H1 (cell line): ENCODE results near the gene NCCRP1. TPM values are rescaled to one million over a fixed set of nuclear protein-coding genes. Genes with fewer than 3 reads are reported as not detected.

Experiments
- CTCF ChIA-PET: fragments of 300-600 bp; sonication (Branson Sonifier 250); formaldehyde crosslinking; loops from one replicate; lab custom pipeline; 2021; ENCODE audit not compliant: partially characterized antibody; lab: Charles Lee
- POLR2A ChIA-PET: fragments of 300-600 bp; sonication (Branson Sonifier 250); formaldehyde crosslinking; loops from one replicate; lab custom pipeline; 2021; ENCODE audit warnings: inconsistent platforms; ENCODE audit not compliant: partially characterized antibody; lab: Charles Lee
- DNase-seq, 2 experiments: peaks; one replicate each; pipeline versions ENCODE4 v3.0.0 to v3.0.0-alpha.2; 2010 to 2022; ENCODE audit warnings: low spot score in 2 of 2, low read depth in 1 of 2, mixed read lengths in 1 of 2
- FAIRE-seq: peaks from 2 replicates; lab custom pipeline; 2011; peaks lifted over from hg19 to GRCh38; lab: Jason Lieb, UNC
- H2AFZ ChIP-seq: 2 replicates; pipeline ENCODE4 v1.8.1; 2012; ENCODE audit warnings: low read length, inconsistent platforms
- H2AK5ac ChIP-seq: 2 replicates; pipeline ENCODE4 v1.6.1; 2013; ENCODE audit warnings: low read depth, low read length
- H2BK120ac ChIP-seq: replicated peaks from 2 replicates; pipeline ENCODE3; 2013; ENCODE audit warnings: low read depth, low read length, inconsistent platforms
- H2BK12ac ChIP-seq: 2 replicates; pipeline ENCODE4 v1.6.1; 2013; ENCODE audit warnings: low read depth, low read length
- H2BK15ac ChIP-seq: 2 replicates; pipeline ENCODE4 v1.6.1; 2013; ENCODE audit warnings: low read length
- H2BK20ac ChIP-seq: 2 replicates; pipeline ENCODE4 v1.6.1; 2013; ENCODE audit warnings: low read length
- H2BK5ac ChIP-seq: 2 replicates; pipeline ENCODE4 v1.6.1; 2013; ENCODE audit warnings: low read depth, low read length
- H3K14ac ChIP-seq: 2 replicates; pipeline ENCODE4 v1.6.1; 2013; ENCODE audit warnings: inconsistent platforms; ENCODE audit not compliant: insufficient read length
- H3K18ac ChIP-seq: 2 replicates; pipeline ENCODE4 v1.6.1; 2013; ENCODE audit warnings: low read length; ENCODE audit errors: extremely low read depth
- H3K23ac ChIP-seq: 2 replicates; pipeline ENCODE4 v1.6.1; 2013; ENCODE audit warnings: inconsistent platforms; ENCODE audit not compliant: insufficient read length
- H3K23me2 ChIP-seq: 2 replicates; pipeline ENCODE4 v1.6.1; 2013; ENCODE audit warnings: low read depth, low read length
- H3K27ac ChIP-seq: 2 replicates; pipeline ENCODE4 v1.6.1; 2011; ENCODE audit warnings: low read depth, low read length, inconsistent platforms
- H3K27me3 ChIP-seq, 4 experiments: replicated peaks in 1 of 4; 1 replicate in 1 of 4; 2 replicates in 3 of 4; pipeline versions ENCODE4 v1.6.1 to v1.8.1; 2011 to 2013; ENCODE audit warnings: low read length in 3 of 4, mild to moderate bottlenecking in 3 of 4, inconsistent platforms in 2 of 4, mixed read lengths in 2 of 4, moderate library complexity in 1 of 4; ENCODE audit not compliant: control insufficient read depth in 3 of 4, insufficient read depth in 3 of 4; ENCODE audit errors: extremely low read depth in 1 of 4
- H3K36me3 ChIP-seq, 4 experiments: 2 replicates each; pipeline versions ENCODE4 v1.6.1 to v1.8.1; 2011 to 2013; ENCODE audit warnings: mild to moderate bottlenecking in 4 of 4, low read length in 3 of 4, moderate library complexity in 2 of 4, control low read depth in 1 of 4, inconsistent platforms in 1 of 4; ENCODE audit not compliant: insufficient read depth in 4 of 4, control insufficient read depth in 2 of 4
- H3K4ac ChIP-seq: replicated peaks from 2 replicates; pipeline ENCODE3; 2013; ENCODE audit warnings: low read length, low read depth, mixed read lengths, inconsistent platforms; ENCODE audit not compliant: insufficient read length
- H3K4me1 ChIP-seq, 4 experiments: replicated peaks in 1 of 4; 1 replicate in 1 of 4; 2 replicates in 3 of 4; pipeline versions ENCODE4 v1.6.1 to v1.8.1; 2011 to 2013; ENCODE audit warnings: low read length in 3 of 4, inconsistent platforms in 2 of 4, mixed read lengths in 1 of 4; ENCODE audit not compliant: insufficient read depth in 4 of 4, control insufficient read depth in 3 of 4
- H3K4me2 ChIP-seq, 2 experiments: 2 replicates each; pipeline versions ENCODE4 v1.6.1 to v1.8.1; 2011 to 2013; ENCODE audit warnings: low read depth in 2 of 2, low read length in 2 of 2, control low read depth in 1 of 2, inconsistent platforms in 1 of 2, mild to moderate bottlenecking in 1 of 2; ENCODE audit not compliant: insufficient read depth in 1 of 2
- H3K4me3 ChIP-seq, 4 experiments: fragments of 200-600, 300-600 bp in 1 of 4; sonication (generic), shearing (Covaris generic), sonication (Bioruptor Twin) in 1 of 4; 2 replicates each; pipeline versions ENCODE4 v1.5.1 to v1.8.1; 2011 to 2016; ENCODE audit warnings: low read length in 4 of 4, low read depth in 3 of 4, control low read depth in 2 of 4, inconsistent platforms in 2 of 4, mild to moderate bottlenecking in 2 of 4, mixed read lengths in 1 of 4, moderate library complexity in 1 of 4; ENCODE audit not compliant: insufficient read depth in 2 of 4; ENCODE audit errors: extremely low read depth in 1 of 4
- H3K56ac ChIP-seq: replicated peaks from 2 replicates; pipeline ENCODE3; 2013; ENCODE audit warnings: low read depth, mild to moderate bottlenecking, mixed read lengths, low read length, inconsistent platforms; ENCODE audit not compliant: insufficient read length
- H3K79me1 ChIP-seq: 2 replicates; pipeline ENCODE4 v1.6.1; 2013; ENCODE audit warnings: low read depth, low read length, control low read depth
- H3K79me2 ChIP-seq, 2 experiments: 2 replicates each; pipeline versions ENCODE4 v1.6.1 to v1.8.1; 2012 to 2013; ENCODE audit warnings: low read length in 2 of 2, mild to moderate bottlenecking in 2 of 2, inconsistent platforms in 1 of 2; ENCODE audit not compliant: insufficient read depth in 2 of 2, control insufficient read depth in 1 of 2
- H3K9ac ChIP-seq, 4 experiments: replicated peaks in 1 of 4; 1 replicate in 1 of 4; 2 replicates in 3 of 4; pipeline versions ENCODE4 v1.6.1 to v1.8.1; 2011 to 2013; ENCODE audit warnings: low read depth in 3 of 4, low read length in 3 of 4, control low read depth in 2 of 4, mild to moderate bottlenecking in 2 of 4, moderate library complexity in 2 of 4, inconsistent platforms in 1 of 4; ENCODE audit errors: extremely low read depth in 1 of 4
- H3K9me3 ChIP-seq, 2 experiments: 2 replicates each; pipeline versions ENCODE4 v1.6.1 to v1.8.1; 2012 to 2013; ENCODE audit warnings: mild to moderate bottlenecking in 2 of 2, moderate library complexity in 2 of 2, control low read depth in 1 of 2, inconsistent platforms in 1 of 2, low read depth in 1 of 2, low read length in 1 of 2, mixed read lengths in 1 of 2; ENCODE audit not compliant: insufficient read depth in 2 of 2
- H4K20me1 ChIP-seq, 2 experiments: replicated peaks in 1 of 2; 2 replicates each; pipeline versions ENCODE3 to v1.8.1; 2011 to 2013; ENCODE audit warnings: inconsistent platforms in 2 of 2, low read length in 2 of 2, mild to moderate bottlenecking in 1 of 2; ENCODE audit not compliant: insufficient read depth in 2 of 2, control insufficient read depth in 1 of 2
- H4K5ac ChIP-seq: 2 replicates; pipeline ENCODE4 v1.6.1; 2013; ENCODE audit warnings: low read length, low read depth, mixed read lengths, inconsistent platforms; ENCODE audit not compliant: insufficient read length
- H4K8ac ChIP-seq: 2 replicates; pipeline ENCODE4 v1.8.0; 2013; ENCODE audit warnings: mild to moderate bottlenecking, moderate library complexity, low read length, inconsistent platforms; ENCODE audit not compliant: insufficient read depth; ENCODE audit errors: extremely low read depth
- H4K91ac ChIP-seq: replicated peaks from 2 replicates; pipeline ENCODE3; 2013; ENCODE audit warnings: low read length, mixed read lengths, inconsistent platforms; ENCODE audit not compliant: insufficient read length
- E2F6 ChIP-seq: IDR thresholded peaks from 2 replicates; pipeline ENCODE4 v1.6.1; 2012; ENCODE audit warnings: inconsistent platforms
- TAF1 ChIP-seq: IDR thresholded peaks from 2 replicates; pipeline ENCODE4 v1.6.1; 2011; ENCODE audit warnings: mild to moderate bottlenecking, low read depth, low read length
- WGBS, 2 experiments: shearing (Covaris generic) in 1 of 2; methylation state at CpG; one replicate each; pipeline versions ENCODE4 v1.1.6 to v1.1.7; 2013 to 2015; ENCODE audit warnings: low lambda C conversion rate in 2 of 2, mixed read lengths in 2 of 2, inconsistent platforms in 1 of 2, low coverage in 1 of 2, missing lambda C conversion rate in 1 of 2; ENCODE audit not compliant: insufficient replicate concordance in 2 of 2, insufficient coverage in 1 of 2, insufficient read length in 1 of 2; ENCODE audit errors: extremely low coverage in 1 of 2, missing lambda C conversion rate in 1 of 2; 5-methylcytosine and 5-hydroxymethylcytosine counted together
- polyA plus RNA-seq, 7 experiments: library from polyadenylated mRNA; depleted of rRNA in 3 of 7; stranded (reverse) in 5 of 7; unstranded in 2 of 7; fragments of >200 nt in 5 of 7; fragments of 200-250 nt in 2 of 7; gene quantifications; 1 replicate in 5 of 7; 2 replicates in 1 of 7; 4 replicates in 1 of 7; pipeline versions ENCODE4 v1.2.1 to v1.2.3, GENCODE V29; 2011 to 2013; ENCODE audit warnings: missing spikeins in 2 of 7, mixed read lengths in 2 of 7
- total RNA-seq: library from RNA; stranded (reverse); fragmentation: NEBNext Ultra II Directional; extraction: Animal tissue kit (Norgen Biotek cat#: 25700); gene quantifications from 2 replicates; pipeline ENCODE4 v1.2.1, GENCODE V29; 2021
- TF ChIP-seq, protein P1 (sequence below), 3 experiments: IDR thresholded peaks; 1 replicate in 2 of 3; 2 replicates in 1 of 3; pipeline versions ENCODE4 v1.5.1 to v1.6.1; 2011; ENCODE audit warnings: low read length in 3 of 3, mild to moderate bottlenecking in 3 of 3, inconsistent platforms in 2 of 3, low read depth in 1 of 3, moderate library complexity in 1 of 3; ENCODE audit not compliant: insufficient read depth in 1 of 3; ENCODE audit errors: control extremely low read depth in 1 of 3

The NCCRP1 gene
- total and polyA plus RNA-seq, 2 of the 8 experiments (the other 6 are each of a cell fraction or from before 2014, with no cell fraction given) = 2.8 to 7.9 TPM

DNA sequence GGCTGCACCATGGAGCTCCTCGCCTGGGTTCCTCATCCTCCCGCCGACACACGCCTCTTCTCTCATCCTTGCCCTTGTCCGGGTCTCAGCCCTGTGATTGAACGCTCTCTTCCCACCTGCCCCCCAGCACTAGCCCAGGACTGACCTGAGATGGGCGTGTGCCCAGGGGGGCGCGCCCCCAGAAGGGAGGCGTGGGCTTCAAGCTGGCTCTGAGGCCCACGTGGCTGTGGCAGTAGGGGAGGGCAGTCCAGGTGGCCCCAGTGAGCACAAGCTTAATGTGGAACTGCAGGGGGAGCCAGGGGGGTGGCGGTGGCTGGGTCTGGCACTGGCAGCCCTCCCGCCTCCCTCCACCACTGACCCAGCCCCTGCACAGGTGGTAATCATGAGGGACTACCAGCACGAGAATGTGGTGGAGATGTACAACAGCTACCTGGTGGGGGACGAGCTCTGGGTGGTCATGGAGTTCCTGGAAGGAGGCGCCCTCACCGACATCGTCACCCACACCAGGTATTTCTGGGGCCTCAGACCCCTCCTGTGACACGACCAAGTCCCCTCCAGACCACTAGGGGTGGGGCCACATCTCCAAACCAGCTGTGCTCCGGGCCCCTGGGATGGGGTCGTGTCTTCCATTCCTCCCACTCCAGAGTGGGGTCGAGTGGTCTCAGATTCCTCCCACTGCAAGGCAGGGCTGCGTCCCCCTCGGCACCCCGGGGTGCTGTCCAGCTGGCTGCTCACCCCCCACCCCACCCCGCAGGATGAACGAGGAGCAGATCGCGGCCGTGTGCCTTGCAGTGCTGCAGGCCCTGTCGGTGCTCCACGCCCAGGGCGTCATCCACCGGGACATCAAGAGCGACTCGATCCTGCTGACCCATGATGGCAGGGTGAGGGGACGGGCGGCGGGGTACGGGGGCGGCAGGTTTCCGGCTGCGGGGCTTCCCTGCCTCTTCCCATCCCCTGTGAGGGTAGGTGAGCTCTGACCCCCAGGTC is 21.9 kb upstream of the NCCRP1 start:
- no peak overlapping the region for H2BK120ac ChIP-seq
- H3K79me1 ChIP-seq = no peaks in the 10 kb centered on the region
- ChIA-PET CTCF (interaction anchor here (0.6 to 5.1 kb wide), 8 partner anchors 13 to 65 kb away, joined by 3 to 33 read pairs (median 4); partner anchors contain the start of gene NCCRP1), POLR2A (interaction anchor here (0.6 to 1.7 kb wide), 3 partner anchors 8 to 12 kb away, joined by 3 to 5 read pairs (median 4); no protein-coding TSS in a partner anchor)
- H4K5ac ChIP-seq = no peak overlapping the region
- peaks cover 4 to 6% of the 10 kb centered on the region in 2 experiments for H4K20me1 ChIP-seq
- H3K36me3 ChIP-seq = peaks cover 0 to 33% (median 8%) of the 10 kb centered on the region in 4 experiments; a peak in 3 of 8 replicates
- H3K4ac ChIP-seq = no peak overlapping the region
- no peaks in the 10 kb centered on the region for H3K9me3 ChIP-seq
- H2BK12ac ChIP-seq = no peak overlapping the region
- H2BK5ac ChIP-seq = no peak overlapping the region
- H3K27me3 ChIP-seq = no peaks in the 10 kb centered on the region
- no peak overlapping the region for H3K27ac ChIP-seq
- no peak overlapping the region for H2AK5ac ChIP-seq
- no peaks in the 10 kb centered on the region for H3K23me2 ChIP-seq
- no peak overlapping the region for H3K4me2 ChIP-seq
- H3K9ac ChIP-seq = no peak overlapping the region
- no peak overlapping the region for H3K23ac ChIP-seq
- no peak for TF ChIP-seq TAF1
- TF ChIP-seq E2F6 = no peak
- TF ChIP-seq, protein P1, sequence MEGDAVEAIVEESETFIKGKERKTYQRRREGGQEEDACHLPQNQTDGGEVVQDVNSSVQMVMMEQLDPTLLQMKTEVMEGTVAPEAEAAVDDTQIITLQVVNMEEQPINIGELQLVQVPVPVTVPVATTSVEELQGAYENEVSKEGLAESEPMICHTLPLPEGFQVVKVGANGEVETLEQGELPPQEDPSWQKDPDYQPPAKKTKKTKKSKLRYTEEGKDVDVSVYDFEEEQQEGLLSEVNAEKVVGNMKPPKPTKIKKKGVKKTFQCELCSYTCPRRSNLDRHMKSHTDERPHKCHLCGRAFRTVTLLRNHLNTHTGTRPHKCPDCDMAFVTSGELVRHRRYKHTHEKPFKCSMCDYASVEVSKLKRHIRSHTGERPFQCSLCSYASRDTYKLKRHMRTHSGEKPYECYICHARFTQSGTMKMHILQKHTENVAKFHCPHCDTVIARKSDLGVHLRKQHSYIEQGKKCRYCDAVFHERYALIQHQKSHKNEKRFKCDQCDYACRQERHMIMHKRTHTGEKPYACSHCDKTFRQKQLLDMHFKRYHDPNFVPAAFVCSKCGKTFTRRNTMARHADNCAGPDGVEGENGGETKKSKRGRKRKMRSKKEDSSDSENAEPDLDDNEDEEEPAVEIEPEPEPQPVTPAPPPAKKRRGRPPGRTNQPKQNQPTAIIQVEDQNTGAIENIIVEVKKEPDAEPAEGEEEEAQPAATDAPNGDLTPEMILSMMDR (IDR thresholded peaks at IDR 0.05; ENCODE audit: control extremely low read depth in 1 of 3, insufficient read depth in 1 of 3, low read depth in 1 of 3, low read length in 3 of 3) = no peak
- no peak overlapping the region for H2BK20ac ChIP-seq
- no peaks in the 10 kb centered on the region; a peak in 1 of 4 replicates for H3K79me2 ChIP-seq
- FAIRE-seq (no peak), DNase-seq (no peak)
- H4K91ac ChIP-seq = no peak overlapping the region
- no peak overlapping the region for H3K56ac ChIP-seq
- no peak overlapping the region for H3K4me3 ChIP-seq
- 88% methylated on average over 30 of the region's 43 CpGs; no CpG with 5 or more reads in 1 of the 2 experiments for WGBS, 2 experiments
- H2AFZ ChIP-seq = no peak overlapping the region
- H3K14ac ChIP-seq = no peak overlapping the region
- H3K18ac ChIP-seq = no peak overlapping the region
- H2BK15ac ChIP-seq = no peak overlapping the region
- H4K8ac ChIP-seq = 0 out of 2 replicates have a peak overlapping the region, but pooled peaks have one; percentile 35
- peaks cover 0 to 3% (median 1%) of the 10 kb centered on the region in 4 experiments; a peak in 3 of 7 replicates for H3K4me1 ChIP-seq
